WTC11 (cell line): ENCODE data around the gene KLHL35.

Experiments
- CTCF ChIP-seq: fragments of 200-600 bp; IDR thresholded peaks from 2 replicates; pipeline ENCODE4 v1.8.0; 2022; ENCODE audit warnings: antibody characterized with exemption
- ELF4 ChIP-seq: sonication (generic); formaldehyde crosslinking; IDR thresholded peaks from 2 replicates; pipeline ENCODE4 v1.8.1; 2022; ENCODE audit warnings: low read depth, mild to moderate bottlenecking, moderate library complexity, missing genetic modification reagents
- ETV6 ChIP-seq: sonication (generic); formaldehyde crosslinking; IDR thresholded peaks from 2 replicates; pipeline ENCODE4 v1.8.1; 2022; ENCODE audit warnings: mild to moderate bottlenecking, missing genetic modification reagents
- FOXP4 ChIP-seq: sonication (generic); formaldehyde crosslinking; IDR thresholded peaks from 2 replicates; pipeline ENCODE4 v1.8.0; 2022; ENCODE audit warnings: mild to moderate bottlenecking, missing genetic modification reagents
- JUN ChIP-seq: sonication (generic); formaldehyde crosslinking; IDR thresholded peaks from 2 replicates; pipeline ENCODE4 v1.8.0; 2023; ENCODE audit warnings: mild to moderate bottlenecking, missing genetic modification reagents
- KAT7 ChIP-seq: sonication (generic); formaldehyde crosslinking; IDR thresholded peaks from 2 replicates; pipeline ENCODE4 v1.8.1; 2023; ENCODE audit warnings: missing genetic modification reagents, mild to moderate bottlenecking, borderline replicate concordance
- NR3C1 ChIP-seq: sonication (generic); formaldehyde crosslinking; conservative IDR thresholded peaks from 2 replicates; pipeline ENCODE4 v1.8.1; 2023; ENCODE audit warnings: low read depth, mild to moderate bottlenecking, missing genetic modification reagents
- SOX15 ChIP-seq: fragments of 250-450 bp; sonication (Bioruptor Pico); IDR thresholded peaks from 2 replicates; pipeline ENCODE4 v1.9.0; 2021; ENCODE audit warnings: mild to moderate bottlenecking
- ZNF138 ChIP-seq: sonication (generic); formaldehyde crosslinking; conservative IDR thresholded peaks from 2 replicates; pipeline ENCODE4 v1.8.1; 2022; ENCODE audit warnings: mild to moderate bottlenecking, moderate library complexity, missing genetic modification reagents
- TF ChIP-seq, protein P1 (sequence below): sonication (generic); formaldehyde crosslinking; IDR thresholded peaks from 2 replicates; pipeline ENCODE4 v1.8.0; 2023; ENCODE audit warnings: missing genetic modification reagents
- TF ChIP-seq, protein P2 (sequence below): sonication (generic); formaldehyde crosslinking; IDR thresholded peaks from 2 replicates; pipeline ENCODE4 v1.8.1; 2022; ENCODE audit warnings: mild to moderate bottlenecking, moderate library complexity, missing genetic modification reagents
- TF ChIP-seq, protein P3 (sequence below): sonication (generic); formaldehyde crosslinking; IDR thresholded peaks from 2 replicates; pipeline ENCODE4 v1.8.1; 2023; ENCODE audit warnings: mild to moderate bottlenecking, missing genetic modification reagents, moderate library complexity
- TF ChIP-seq, protein P4 (sequence below): sonication (generic); formaldehyde crosslinking; IDR thresholded peaks from 2 replicates; pipeline ENCODE4 v1.8.1; 2022; ENCODE audit warnings: missing genetic modification reagents, borderline replicate concordance
- TF ChIP-seq, protein P5 (sequence below): sonication (generic); formaldehyde crosslinking; IDR thresholded peaks from 2 replicates; pipeline ENCODE4 v1.8.1; 2023; ENCODE audit warnings: mild to moderate bottlenecking, missing genetic modification reagents

- no peak for TF ChIP-seq CTCF
- TF ChIP-seq, protein P1, sequence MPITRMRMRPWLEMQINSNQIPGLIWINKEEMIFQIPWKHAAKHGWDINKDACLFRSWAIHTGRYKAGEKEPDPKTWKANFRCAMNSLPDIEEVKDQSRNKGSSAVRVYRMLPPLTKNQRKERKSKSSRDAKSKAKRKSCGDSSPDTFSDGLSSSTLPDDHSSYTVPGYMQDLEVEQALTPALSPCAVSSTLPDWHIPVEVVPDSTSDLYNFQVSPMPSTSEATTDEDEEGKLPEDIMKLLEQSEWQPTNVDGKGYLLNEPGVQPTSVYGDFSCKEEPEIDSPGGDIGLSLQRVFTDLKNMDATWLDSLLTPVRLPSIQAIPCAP = no peak
- TF ChIP-seq ZNF138 (CRISPR knock-in tag) = no peak
- no peak for TF ChIP-seq NR3C1
- TF ChIP-seq, protein P2, sequence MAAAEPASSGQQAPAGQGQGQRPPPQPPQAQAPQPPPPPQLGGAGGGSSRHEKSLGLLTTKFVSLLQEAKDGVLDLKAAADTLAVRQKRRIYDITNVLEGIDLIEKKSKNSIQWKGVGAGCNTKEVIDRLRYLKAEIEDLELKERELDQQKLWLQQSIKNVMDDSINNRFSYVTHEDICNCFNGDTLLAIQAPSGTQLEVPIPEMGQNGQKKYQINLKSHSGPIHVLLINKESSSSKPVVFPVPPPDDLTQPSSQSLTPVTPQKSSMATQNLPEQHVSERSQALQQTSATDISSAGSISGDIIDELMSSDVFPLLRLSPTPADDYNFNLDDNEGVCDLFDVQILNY = no peak
- TF ChIP-seq ETV6 (CRISPR knock-in tag) = no peak
- no peak for TF ChIP-seq ELF4 (CRISPR knock-in tag)
- TF ChIP-seq KAT7 (CRISPR knock-in tag) = no peak
- TF ChIP-seq SOX15 = no peak
- TF ChIP-seq JUN (CRISPR knock-in tag) = no peak
- TF ChIP-seq, protein P3, sequence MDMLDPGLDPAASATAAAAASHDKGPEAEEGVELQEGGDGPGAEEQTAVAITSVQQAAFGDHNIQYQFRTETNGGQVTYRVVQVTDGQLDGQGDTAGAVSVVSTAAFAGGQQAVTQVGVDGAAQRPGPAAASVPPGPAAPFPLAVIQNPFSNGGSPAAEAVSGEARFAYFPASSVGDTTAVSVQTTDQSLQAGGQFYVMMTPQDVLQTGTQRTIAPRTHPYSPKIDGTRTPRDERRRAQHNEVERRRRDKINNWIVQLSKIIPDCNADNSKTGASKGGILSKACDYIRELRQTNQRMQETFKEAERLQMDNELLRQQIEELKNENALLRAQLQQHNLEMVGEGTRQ (CRISPR knock-in tag) = no peak
- TF ChIP-seq, protein P4, sequence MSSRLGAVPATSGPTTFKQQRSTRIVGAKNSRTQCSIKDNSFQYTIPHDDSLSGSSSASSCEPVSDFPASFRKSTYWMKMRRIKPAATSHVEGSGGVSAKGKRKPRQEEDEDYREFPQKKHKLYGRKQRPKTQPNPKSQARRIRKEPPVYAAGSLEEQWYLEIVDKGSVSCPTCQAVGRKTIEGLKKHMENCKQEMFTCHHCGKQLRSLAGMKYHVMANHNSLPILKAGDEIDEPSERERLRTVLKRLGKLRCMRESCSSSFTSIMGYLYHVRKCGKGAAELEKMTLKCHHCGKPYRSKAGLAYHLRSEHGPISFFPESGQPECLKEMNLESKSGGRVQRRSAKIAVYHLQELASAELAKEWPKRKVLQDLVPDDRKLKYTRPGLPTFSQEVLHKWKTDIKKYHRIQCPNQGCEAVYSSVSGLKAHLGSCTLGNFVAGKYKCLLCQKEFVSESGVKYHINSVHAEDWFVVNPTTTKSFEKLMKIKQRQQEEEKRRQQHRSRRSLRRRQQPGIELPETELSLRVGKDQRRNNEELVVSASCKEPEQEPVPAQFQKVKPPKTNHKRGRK = no peak
- TF ChIP-seq, protein P5, sequence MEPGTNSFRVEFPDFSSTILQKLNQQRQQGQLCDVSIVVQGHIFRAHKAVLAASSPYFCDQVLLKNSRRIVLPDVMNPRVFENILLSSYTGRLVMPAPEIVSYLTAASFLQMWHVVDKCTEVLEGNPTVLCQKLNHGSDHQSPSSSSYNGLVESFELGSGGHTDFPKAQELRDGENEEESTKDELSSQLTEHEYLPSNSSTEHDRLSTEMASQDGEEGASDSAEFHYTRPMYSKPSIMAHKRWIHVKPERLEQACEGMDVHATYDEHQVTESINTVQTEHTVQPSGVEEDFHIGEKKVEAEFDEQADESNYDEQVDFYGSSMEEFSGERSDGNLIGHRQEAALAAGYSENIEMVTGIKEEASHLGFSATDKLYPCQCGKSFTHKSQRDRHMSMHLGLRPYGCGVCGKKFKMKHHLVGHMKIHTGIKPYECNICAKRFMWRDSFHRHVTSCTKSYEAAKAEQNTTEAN = no peak
- TF ChIP-seq FOXP4 = no peak
These were observed 38.7 kb downstream of the KLHL35 start for GRCh38 chr11:75394085-75394840.
